ENCODE data around the gene KIRREL3.

Gene KIRREL3

GRCh38 chr11:126619516-126619915 lies 381.1 kb downstream of the KIRREL3 start:
- DNase-seq: no peak

GRCh38 chr11:126615845-126616244 lies 384.7 kb downstream of the KIRREL3 start:
- no peak for DNase-seq

- no peak for DNase-seq
Observed at GRCh38 chr11:126613272-126613671, 387.3 kb downstream of the KIRREL3 start.

- DNase-seq: no peak
Observed at GRCh38 chr11:126612671-126613070, 387.9 kb downstream of the KIRREL3 start.

- no peak for DNase-seq
Observed at GRCh38 chr11:126611438-126611837, 389.1 kb downstream of the KIRREL3 start.

GRCh38 chr11:126608658-126609057 lies 391.9 kb downstream of the KIRREL3 start:
- DNase-seq: no peak

- no peak for DNase-seq
Observed at GRCh38 chr11:126607776-126608541, 392.6 kb downstream of the KIRREL3 start.

- no peak for DNase-seq
Observed at GRCh38 chr11:126607374-126607773, 393.2 kb downstream of the KIRREL3 start.

- DNase-seq: no peak
Observed at GRCh38 chr11:126606484-126606883, 394.1 kb downstream of the KIRREL3 start.

GRCh38 chr11:126604461-126604860 lies 396.1 kb downstream of the KIRREL3 start:
- DNase-seq: no peak

- no peak for DNase-seq
Observed at GRCh38 chr11:126603486-126603885, 397.1 kb downstream of the KIRREL3 start.

GRCh38 chr11:126602993-126603392 lies 397.6 kb downstream of the KIRREL3 start:
- DNase-seq: no peak

- DNase-seq: no peak
Observed at GRCh38 chr11:126602349-126602940, 398.1 kb downstream of the KIRREL3 start.

- DNase-seq: no peak
Observed at GRCh38 chr11:126601550-126602215, 398.9 kb downstream of the KIRREL3 start.

GRCh38 chr11:126601136-126601535 lies 399.4 kb downstream of the KIRREL3 start:
- no peak for DNase-seq

- DNase-seq: no peak
Observed at GRCh38 chr11:126599217-126599897, 401.2 kb downstream of the KIRREL3 start.

- no peak for DNase-seq
Observed at GRCh38 chr11:126598344-126599216, 402.0 kb downstream of the KIRREL3 start.

- DNase-seq: no peak
Observed at GRCh38 chr11:126597041-126597440, 403.5 kb downstream of the KIRREL3 start.

- DNase-seq: no peak
Observed at GRCh38 chr11:126596474-126596873, 404.1 kb downstream of the KIRREL3 start.

GRCh38 chr11:126595560-126595959 lies 405.0 kb downstream of the KIRREL3 start:
- no peak for DNase-seq

- no peak for DNase-seq
Observed at GRCh38 chr11:126594921-126595367, 405.6 kb downstream of the KIRREL3 start.
